ENCODE measurements around the gene TMEM31. TPM values are rescaled to one million over a fixed set of nuclear protein-coding genes. Genes with fewer than 3 reads are reported as not detected.

TMEM31 gene
- total RNA-seq, 1 donor from 2014 or later: not detected

DNA sequence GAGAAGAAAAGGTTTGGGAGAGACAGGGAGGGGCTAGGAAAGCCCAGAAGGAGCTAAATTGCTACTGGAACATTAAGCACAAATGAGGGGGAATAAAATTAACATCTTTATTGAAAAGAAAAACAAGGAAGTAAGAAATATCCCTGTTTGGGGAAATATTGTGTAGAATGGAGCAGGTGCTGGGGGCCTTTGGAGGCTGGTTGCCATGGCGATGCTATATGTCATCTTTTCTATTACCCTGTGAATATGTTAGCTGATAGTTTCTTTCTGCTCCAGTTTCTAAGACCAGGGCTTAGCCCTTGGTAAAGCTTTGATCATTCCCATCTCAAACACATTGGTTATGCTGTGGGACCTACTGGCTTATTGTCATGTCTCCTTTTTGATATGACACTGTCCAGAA, 28.7 kb downstream of the TMEM31 start:
- Mint-ChIP-seq H3K4me1 (ENCODE audit: unreplicated experiment) (peaks cover 2% of the 10 kb centered on the region), H3K9me3 (ENCODE audit: unreplicated experiment) (no peaks in the 10 kb centered on the region), H3K36me3 (ENCODE audit: low read depth, unreplicated experiment) (no peaks in the 10 kb centered on the region), H3K27ac (ENCODE audit: unreplicated experiment) (no peak overlapping the region), H3K27me3 (ENCODE audit: unreplicated experiment) (peaks cover 6% of the 10 kb centered on the region), H3K4me3 (ENCODE audit: unreplicated experiment) (no peak overlapping the region)
- DNase-seq (ENCODE audit: low spot score): no peak
- TF ChIP-seq, protein P1, sequence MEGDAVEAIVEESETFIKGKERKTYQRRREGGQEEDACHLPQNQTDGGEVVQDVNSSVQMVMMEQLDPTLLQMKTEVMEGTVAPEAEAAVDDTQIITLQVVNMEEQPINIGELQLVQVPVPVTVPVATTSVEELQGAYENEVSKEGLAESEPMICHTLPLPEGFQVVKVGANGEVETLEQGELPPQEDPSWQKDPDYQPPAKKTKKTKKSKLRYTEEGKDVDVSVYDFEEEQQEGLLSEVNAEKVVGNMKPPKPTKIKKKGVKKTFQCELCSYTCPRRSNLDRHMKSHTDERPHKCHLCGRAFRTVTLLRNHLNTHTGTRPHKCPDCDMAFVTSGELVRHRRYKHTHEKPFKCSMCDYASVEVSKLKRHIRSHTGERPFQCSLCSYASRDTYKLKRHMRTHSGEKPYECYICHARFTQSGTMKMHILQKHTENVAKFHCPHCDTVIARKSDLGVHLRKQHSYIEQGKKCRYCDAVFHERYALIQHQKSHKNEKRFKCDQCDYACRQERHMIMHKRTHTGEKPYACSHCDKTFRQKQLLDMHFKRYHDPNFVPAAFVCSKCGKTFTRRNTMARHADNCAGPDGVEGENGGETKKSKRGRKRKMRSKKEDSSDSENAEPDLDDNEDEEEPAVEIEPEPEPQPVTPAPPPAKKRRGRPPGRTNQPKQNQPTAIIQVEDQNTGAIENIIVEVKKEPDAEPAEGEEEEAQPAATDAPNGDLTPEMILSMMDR (IDR thresholded peaks at IDR 0.05; ENCODE audit: unreplicated experiment): no peak

DNA sequence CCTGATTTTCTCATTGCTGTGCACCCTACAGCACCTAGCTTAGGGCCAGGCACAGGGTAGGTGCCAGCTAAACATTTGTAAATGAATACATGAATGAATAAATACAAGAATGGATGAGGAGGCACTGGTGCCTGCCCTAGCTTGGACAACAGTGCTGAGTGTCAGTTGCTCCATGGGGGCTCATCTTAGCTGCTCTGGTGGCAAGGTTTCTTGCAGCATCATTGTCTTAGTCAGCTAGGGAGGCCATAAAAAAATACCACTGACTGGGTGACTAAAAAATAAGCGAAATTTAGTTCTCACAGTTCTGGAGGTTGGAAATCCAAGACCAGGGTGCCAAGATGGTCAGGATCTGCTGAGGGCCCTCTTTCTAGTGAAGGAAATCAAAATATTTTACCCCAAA, 31.2 kb downstream of the TMEM31 start:
- DNase-seq (ENCODE audit: low spot score): no peak
- Mint-ChIP-seq H3K36me3 (ENCODE audit: low read depth, unreplicated experiment) (no peaks in the 10 kb centered on the region), H3K27ac (ENCODE audit: unreplicated experiment) (no peak overlapping the region), H3K4me3 (ENCODE audit: unreplicated experiment) (no peak overlapping the region), H3K27me3 (ENCODE audit: unreplicated experiment) (peaks cover 6% of the 10 kb centered on the region), H3K9me3 (ENCODE audit: unreplicated experiment) (no peaks in the 10 kb centered on the region), H3K4me1 (ENCODE audit: unreplicated experiment) (peaks cover 2% of the 10 kb centered on the region)
- TF ChIP-seq, protein P1 (IDR thresholded peaks at IDR 0.05; ENCODE audit: unreplicated experiment): no peak

DNA sequence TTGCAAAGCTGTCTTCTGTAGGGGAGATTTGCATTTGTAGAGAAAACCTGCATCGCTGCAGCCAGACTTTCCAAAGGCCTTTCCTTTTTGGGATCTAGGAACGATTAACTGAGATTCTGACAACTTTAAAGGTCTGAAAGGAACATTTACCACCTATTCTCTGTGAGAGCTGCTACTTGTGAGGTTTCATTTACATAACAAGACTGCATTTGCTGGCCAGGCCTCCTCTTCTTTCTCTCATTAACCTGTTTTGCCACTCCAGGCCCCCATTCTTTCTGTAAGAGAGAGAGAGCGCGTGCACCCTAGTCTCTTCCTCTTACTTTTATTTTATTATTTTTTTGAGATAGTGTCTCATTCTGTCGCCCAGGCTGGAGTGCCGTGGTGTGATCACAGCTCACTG, 31.6 kb downstream of the TMEM31 start:
- no peaks in the 10 kb centered on the region for H3K36me3 Mint-ChIP-seq (ENCODE audit: low read depth, unreplicated experiment)
- peaks cover 2% of the 10 kb centered on the region for H3K4me1 Mint-ChIP-seq (ENCODE audit: unreplicated experiment)
- H3K27ac Mint-ChIP-seq (ENCODE audit: unreplicated experiment): no peak overlapping the region
- TF ChIP-seq, protein P1 (IDR thresholded peaks at IDR 0.05; ENCODE audit: unreplicated experiment): no peak
- H3K4me3 Mint-ChIP-seq (ENCODE audit: unreplicated experiment): no peak overlapping the region
- H3K9me3 Mint-ChIP-seq (ENCODE audit: unreplicated experiment): no peaks in the 10 kb centered on the region
- H3K27me3 Mint-ChIP-seq (ENCODE audit: unreplicated experiment): peaks cover 6% of the 10 kb centered on the region
- no peak for DNase-seq (ENCODE audit: low spot score)

DNA sequence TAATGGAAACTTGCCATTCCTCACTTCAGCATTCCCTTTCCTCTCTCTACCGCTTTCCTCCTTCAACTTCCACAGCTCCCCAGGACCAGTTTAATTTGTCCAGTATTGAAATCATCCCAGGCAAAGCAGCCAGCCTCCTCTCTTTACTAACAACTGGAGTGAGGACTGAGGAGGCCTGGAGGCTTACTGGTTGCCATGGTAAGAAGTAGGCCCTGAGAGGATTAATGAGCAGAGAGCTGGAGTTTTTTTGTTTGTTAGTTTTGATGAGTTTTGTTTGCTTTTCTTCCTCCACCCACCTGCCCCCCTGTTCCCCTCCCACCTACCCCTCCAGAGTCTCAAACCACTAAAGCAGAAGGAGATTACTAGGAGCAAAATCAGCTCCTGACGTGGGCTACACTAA, 36.5 kb downstream of the TMEM31 start:
- H3K4me1 Mint-ChIP-seq (ENCODE audit: unreplicated experiment): peaks cover 2% of the 10 kb centered on the region
- TF ChIP-seq, protein P1 (IDR thresholded peaks at IDR 0.05; ENCODE audit: unreplicated experiment): no peak
- H3K9me3 Mint-ChIP-seq (ENCODE audit: unreplicated experiment): no peaks in the 10 kb centered on the region
- no peak overlapping the region for H3K27ac Mint-ChIP-seq (ENCODE audit: unreplicated experiment)
- DNase-seq (ENCODE audit: low spot score): no peak
- H3K36me3 Mint-ChIP-seq (ENCODE audit: low read depth, unreplicated experiment): no peaks in the 10 kb centered on the region
- peaks cover 2% of the 10 kb centered on the region for H3K27me3 Mint-ChIP-seq (ENCODE audit: unreplicated experiment)
- H3K4me3 Mint-ChIP-seq (ENCODE audit: unreplicated experiment): no peak overlapping the region

DNA sequence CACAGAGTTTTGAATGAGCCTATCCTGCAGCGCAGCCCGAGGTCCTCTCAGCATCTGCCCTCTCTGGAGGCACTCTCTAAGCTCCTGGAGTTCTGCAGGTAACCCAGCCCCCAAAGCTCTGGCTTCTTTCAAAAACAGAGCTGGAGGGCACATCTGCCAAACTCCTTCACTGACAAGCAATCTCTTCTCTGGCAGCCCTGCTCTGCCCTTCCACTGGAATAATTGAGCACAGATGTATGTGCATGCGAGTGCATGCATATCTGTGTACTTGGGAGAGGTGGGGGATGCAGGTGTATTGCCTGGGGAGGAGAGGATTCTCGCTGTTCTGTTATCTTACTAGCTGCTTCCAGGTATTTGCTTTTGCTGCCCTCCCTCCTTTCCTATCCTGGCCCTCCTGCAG, 43.7 kb downstream of the TMEM31 start:
- TF ChIP-seq, protein P1 (IDR thresholded peaks at IDR 0.05; ENCODE audit: unreplicated experiment): no peak
- no peak overlapping the region for H3K4me3 Mint-ChIP-seq (ENCODE audit: unreplicated experiment)
- DNase-seq (ENCODE audit: low spot score): no peak
- no peaks in the 10 kb centered on the region for H3K9me3 Mint-ChIP-seq (ENCODE audit: unreplicated experiment)
- H3K27me3 Mint-ChIP-seq (ENCODE audit: unreplicated experiment): no peaks in the 10 kb centered on the region
- peaks cover 5% of the 10 kb centered on the region for H3K36me3 Mint-ChIP-seq (ENCODE audit: low read depth, unreplicated experiment)
- peaks cover 3% of the 10 kb centered on the region for H3K4me1 Mint-ChIP-seq (ENCODE audit: unreplicated experiment)
- no peak overlapping the region for H3K27ac Mint-ChIP-seq (ENCODE audit: unreplicated experiment)

Measured in endothelial cell (in vitro differentiated cells).